ENCODE results near the gene OR2V2.

- TF ChIP-seq CTCF (IDR thresholded peaks at IDR 0.05; ENCODE audit: extremely low read depth in 1 of 2, insufficient read depth in 1 of 2, low read depth in 1 of 2, low read length in 2 of 2) (no peak), POLR2A (IDR thresholded peaks at IDR 0.05; ENCODE audit: low read depth, low read length) (no peak), MAX (IDR thresholded peaks at IDR 0.05; ENCODE audit: insufficient read depth, insufficient read length) (no peak), GATA2 (IDR thresholded peaks at IDR 0.05; ENCODE audit: insufficient read depth, insufficient read length, low read depth, low read length) (no peak), POLR2AphosphoS5 (IDR thresholded peaks at IDR 0.05; ENCODE audit: insufficient read depth, low read depth, low read length) (no peak), JUN (IDR thresholded peaks at IDR 0.05; ENCODE audit: borderline replicate concordance, insufficient read depth, insufficient read length, low read depth) (no peak), EZH2 (IDR thresholded peaks at IDR 0.05; ENCODE audit: borderline replicate concordance, low read depth, low read length, severe bottlenecking) (no peak)
Measured at GRCh38 chr5:181136361-181136955, 10.9 kb upstream of the OR2V2 start.

Data from endothelial cell of umbilical vein (primary cell).